Body of pancreas (tissue), 4 donors: ENCODE measurements around the gene GUCY1B1.

Experiments
- CTCF ChIP-seq, 7 experiments: fragments of 450-650 bp in 4 of 7; fragments of 200-600 bp in 3 of 7; sonication (generic) in 3 of 7; IDR thresholded peaks; one replicate each; pipeline ENCODE4 v1.5.1; 2016 to 2019; ENCODE audit warnings: antibody characterized with exemption in 7 of 7
- POLR2A ChIP-seq, 3 donors: fragments of 450-650 bp; IDR thresholded peaks; one replicate each; pipeline ENCODE4 v1.6.1; 2016; ENCODE audit warnings: antibody characterized with exemption in 3 of 3, mild to moderate bottlenecking in 2 of 3

DNA sequence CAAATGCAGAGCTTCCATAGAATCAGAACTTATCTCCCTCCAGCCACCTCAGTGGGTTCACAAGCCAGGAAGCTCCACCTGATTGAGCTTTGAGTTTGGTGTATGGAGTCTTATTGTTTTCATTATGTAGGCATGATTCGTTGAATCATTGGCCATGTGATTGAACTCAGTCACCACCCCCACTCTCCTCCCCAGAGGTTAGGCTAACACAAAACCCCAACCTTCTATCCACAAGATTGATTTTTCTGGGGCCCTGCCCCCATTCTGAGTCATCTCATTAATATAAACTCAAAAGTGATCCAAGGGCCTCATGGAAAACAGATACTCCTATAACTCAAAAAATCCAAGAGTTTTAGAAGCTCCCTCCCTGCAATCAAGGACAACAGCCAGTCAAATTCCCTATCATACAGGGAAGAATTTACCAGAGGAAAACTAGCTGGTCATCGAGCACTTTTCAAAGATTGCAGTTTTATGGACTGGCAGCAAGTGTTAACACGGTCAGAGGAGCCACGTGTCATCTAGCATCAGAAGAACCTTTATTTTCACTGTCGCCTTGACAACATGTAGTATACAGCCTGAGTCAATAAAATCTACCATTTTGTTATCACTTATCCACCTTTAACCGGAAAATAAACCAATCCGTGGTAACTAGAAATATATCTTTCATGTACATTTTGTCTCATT lies 35.9 kb upstream of the GUCY1B1 start:
- TF ChIP-seq CTCF (IDR thresholded peaks at IDR 0.05): no peak
- TF ChIP-seq POLR2A (IDR thresholded peaks at IDR 0.05): no peak
